ENCODE data around the gene CACNA2D3. TPM values are rescaled to one million over a fixed set of nuclear protein-coding genes. Genes with fewer than 3 reads are reported as not detected.

The CACNA2D3 gene
- polyA plus RNA-seq, 1 donor from 2014 or later = 26.2 TPM

- no peak overlapping the region for H3K9ac ChIP-seq (ENCODE audit: low read length)
- H2AFZ ChIP-seq (ENCODE audit: low read depth, low read length) = no peak overlapping the region
- H3K27me3 ChIP-seq (ENCODE audit: insufficient read depth, low read depth, low read length) = no peaks in the 10 kb centered on the region
- H4K20me1 ChIP-seq (ENCODE audit: insufficient read depth) = no peaks in the 10 kb centered on the region
- no peak overlapping the region for H3K27ac ChIP-seq (ENCODE audit: low read length)
- H3K79me2 ChIP-seq (replicated peaks; ENCODE audit: insufficient read depth, low read length) = no peaks in the 10 kb centered on the region
- TF ChIP-seq SMC3 (conservative IDR thresholded peaks at IDR 0.05; ENCODE audit: poor library complexity) (no peak), REST (IDR thresholded peaks at IDR 0.05; ENCODE audit: borderline replicate concordance) (no peak), RAD21 (conservative IDR thresholded peaks at IDR 0.05) (no peak), EZH2 (IDR thresholded peaks at IDR 0.05; ENCODE audit: borderline replicate concordance, insufficient read depth, low read length, poor library complexity, severe bottlenecking) (no peak), MXI1 (conservative IDR thresholded peaks at IDR 0.05; ENCODE audit: poor library complexity, severe bottlenecking) (no peak), TAF1 (IDR thresholded peaks at IDR 0.05; ENCODE audit: low read depth) (no peak), EP300 (conservative IDR thresholded peaks at IDR 0.05; ENCODE audit: poor library complexity, severe bottlenecking) (no peak), CTCF (IDR thresholded peaks at IDR 0.05; ENCODE audit: poor library complexity, severe bottlenecking) (no peak), POLR2AphosphoS5 (IDR thresholded peaks at IDR 0.05) (no peak)
- no peaks in the 10 kb centered on the region for H3K9me2 ChIP-seq (ENCODE audit: insufficient read depth, low read length)
- H3F3A ChIP-seq (ENCODE audit: insufficient read depth, low read length, poor library complexity, severe bottlenecking) = no peaks in the 10 kb centered on the region
- H3K36me3 ChIP-seq (ENCODE audit: insufficient read depth, low read length) = no peaks in the 10 kb centered on the region
- no peak overlapping the region for H3K4me3 ChIP-seq (ENCODE audit: low read length)
- no peaks in the 10 kb centered on the region for H3K9me3 ChIP-seq (ENCODE audit: low read length)
- H3K4me2 ChIP-seq (ENCODE audit: low read length) = no peak overlapping the region
Observed at GRCh38 chr3:54185740-54186139, 63.4 kb downstream of the CACNA2D3 start.

- TF ChIP-seq TAF1 (IDR thresholded peaks at IDR 0.05; ENCODE audit: low read depth) (no peak), REST (IDR thresholded peaks at IDR 0.05; ENCODE audit: borderline replicate concordance) (peak; percentile 28)
- no peak overlapping the region for H3K4me2 ChIP-seq (ENCODE audit: low read length)
- no peaks in the 10 kb centered on the region for H3K36me3 ChIP-seq (ENCODE audit: insufficient read depth, low read length)
- no peaks in the 10 kb centered on the region for H3K9me3 ChIP-seq (ENCODE audit: low read length)
- no peak overlapping the region for H3K9ac ChIP-seq (ENCODE audit: low read length)
- H3K9me2 ChIP-seq (ENCODE audit: insufficient read depth, low read length) = no peaks in the 10 kb centered on the region
- no peak overlapping the region for H2AFZ ChIP-seq (ENCODE audit: low read depth, low read length)
- H4K20me1 ChIP-seq (ENCODE audit: insufficient read depth) = no peaks in the 10 kb centered on the region
- no peaks in the 10 kb centered on the region for H3F3A ChIP-seq (ENCODE audit: insufficient read depth, low read length, poor library complexity, severe bottlenecking)
- no peak overlapping the region for H3K4me3 ChIP-seq (ENCODE audit: low read length)
- H3K27ac ChIP-seq (ENCODE audit: low read length) = no peak overlapping the region
- H3K27me3 ChIP-seq (ENCODE audit: insufficient read depth, low read depth, low read length) = no peaks in the 10 kb centered on the region
- no peaks in the 10 kb centered on the region for H3K79me2 ChIP-seq (replicated peaks; ENCODE audit: insufficient read depth, low read length)
Observed at GRCh38 chr3:54188176-54188791, 65.9 kb downstream of the CACNA2D3 start.

Measured in neural cell (in vitro differentiated cells).